HG03025 (cell line): ENCODE data around the gene RBMS3.

Source experiments
- ATAC-seq: cut with Tn5 transposase; IDR thresholded peaks from one replicate; pipeline ENCODE4 v1.9.1; 2021; ENCODE audit warnings: mild to moderate bottlenecking, moderate library complexity; ENCODE audit not compliant: unreplicated experiment, low FRiP score

Gene RBMS3

DNA sequence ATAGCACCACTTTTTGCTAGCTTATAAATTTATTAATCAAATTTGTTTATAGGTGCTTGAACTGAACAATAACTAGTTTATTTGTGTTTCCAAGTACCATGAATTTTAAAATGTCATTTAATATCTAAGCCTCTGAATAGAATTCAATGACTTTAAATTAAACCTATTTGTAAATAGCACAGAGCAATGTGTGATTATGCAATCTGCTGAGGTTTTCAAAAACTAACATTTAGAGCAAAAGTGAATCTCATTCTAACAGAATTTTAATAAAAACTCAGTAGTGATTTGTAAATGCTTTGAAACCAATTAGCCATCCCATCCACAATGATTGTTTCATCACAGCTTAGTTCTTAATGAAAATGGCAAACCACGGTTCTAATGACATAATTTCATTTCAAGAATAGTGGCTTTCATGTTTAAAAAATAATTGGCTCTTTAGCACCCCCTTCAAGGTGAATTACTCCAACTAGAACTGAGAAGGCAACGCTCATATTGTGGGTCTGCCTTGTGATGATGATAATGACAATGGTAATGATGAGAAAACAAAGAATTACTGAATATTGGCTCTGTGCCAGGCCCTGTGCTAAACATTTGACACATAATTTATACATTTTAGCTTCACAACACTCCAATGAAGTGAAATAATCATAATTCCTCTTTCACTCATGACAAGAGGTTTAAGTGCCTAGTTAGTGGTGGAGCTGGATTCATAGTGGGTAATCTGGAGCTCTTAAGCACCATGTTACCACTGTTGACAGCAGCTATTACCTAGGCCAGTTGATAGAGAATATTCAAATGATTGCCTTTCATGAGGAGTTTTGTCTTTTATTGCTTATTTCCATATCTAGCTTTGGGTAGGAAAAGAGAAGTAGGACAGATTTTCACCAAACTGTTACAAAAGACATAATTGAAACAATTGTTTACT, 145.7 kb downstream of the RBMS3 start:
- no peak for ATAC-seq

DNA sequence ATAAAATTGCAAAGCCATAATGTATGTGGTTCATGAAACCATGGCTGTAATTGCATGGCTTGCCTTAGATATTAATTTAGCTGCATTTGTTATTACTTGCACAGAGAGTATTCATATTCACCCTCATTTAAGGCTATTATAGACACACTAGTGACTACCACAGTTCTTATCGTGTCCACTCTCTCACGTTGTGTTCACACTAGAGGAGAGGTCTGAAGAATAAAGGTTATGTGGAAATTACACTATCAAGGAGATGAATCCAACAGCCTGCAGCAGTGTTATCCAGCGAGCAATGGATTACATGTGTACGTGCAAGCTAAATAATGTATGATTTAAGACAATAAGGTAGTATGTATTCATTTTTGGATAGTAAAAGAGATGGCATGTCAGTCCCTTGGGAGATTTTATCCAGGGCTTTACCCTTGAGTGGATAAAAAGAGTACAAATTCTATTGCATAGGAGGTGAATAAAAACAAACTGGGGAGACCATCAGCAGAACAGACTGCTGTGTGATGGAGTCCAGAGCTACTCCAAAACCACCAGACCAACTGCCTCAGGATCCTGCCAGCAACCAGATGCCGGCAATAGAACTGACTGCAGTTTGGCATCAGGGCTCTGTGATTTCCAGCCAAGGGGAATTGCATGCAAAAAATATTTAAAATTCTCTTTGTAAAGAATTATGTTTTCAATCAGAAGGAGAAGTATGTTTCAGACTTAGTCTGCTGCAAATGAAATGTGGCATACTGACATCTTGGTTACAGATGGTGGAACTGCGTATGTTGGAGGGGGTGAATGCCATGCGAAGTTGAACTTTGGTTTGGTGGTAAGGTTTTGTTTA, 146.6 kb downstream of the RBMS3 start:
- ATAC-seq, result no peak

DNA sequence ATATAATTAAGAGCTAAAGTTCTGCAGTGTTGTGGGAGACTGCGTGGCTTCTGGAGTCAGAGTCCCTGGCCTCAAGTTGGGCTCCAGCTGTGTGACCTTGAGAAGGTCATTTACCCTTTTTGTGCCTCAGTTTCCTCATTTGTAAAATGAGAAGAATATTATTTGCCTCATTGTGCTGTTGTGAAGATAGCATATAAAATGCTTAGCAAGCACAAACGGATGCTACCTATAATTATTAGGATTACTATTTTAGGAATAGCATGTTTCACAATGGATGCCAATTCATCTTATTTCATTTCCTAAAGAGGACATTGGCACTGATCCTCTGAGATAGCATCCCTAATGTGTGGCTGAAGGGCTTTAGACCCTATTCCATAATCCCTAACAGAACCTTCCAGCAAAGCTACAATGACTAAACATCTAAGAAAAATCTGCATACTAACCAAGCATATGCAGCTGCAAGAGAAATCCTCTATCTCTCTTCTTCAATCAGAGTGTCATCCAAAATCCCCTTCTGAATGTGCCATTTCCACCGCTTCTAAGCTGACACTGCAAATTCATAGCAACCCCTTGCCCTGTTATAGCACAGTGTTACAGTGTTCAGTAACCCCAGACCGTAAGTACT, 148.3 kb downstream of the RBMS3 start:
- ATAC-seq, result no peak

GRCh38 chr3:29430558-29430971, 149.7 kb downstream of the RBMS3 start:
- ATAC-seq, result no peak

- ATAC-seq, result no peak
Observed at GRCh38 chr3:29436612-29437323, 155.9 kb downstream of the RBMS3 start.

GRCh38 chr3:29438580-29438979, 157.7 kb downstream of the RBMS3 start:
- no peak for ATAC-seq

GRCh38 chr3:29440413-29441305, 159.8 kb downstream of the RBMS3 start:
- no peak for ATAC-seq

DNA sequence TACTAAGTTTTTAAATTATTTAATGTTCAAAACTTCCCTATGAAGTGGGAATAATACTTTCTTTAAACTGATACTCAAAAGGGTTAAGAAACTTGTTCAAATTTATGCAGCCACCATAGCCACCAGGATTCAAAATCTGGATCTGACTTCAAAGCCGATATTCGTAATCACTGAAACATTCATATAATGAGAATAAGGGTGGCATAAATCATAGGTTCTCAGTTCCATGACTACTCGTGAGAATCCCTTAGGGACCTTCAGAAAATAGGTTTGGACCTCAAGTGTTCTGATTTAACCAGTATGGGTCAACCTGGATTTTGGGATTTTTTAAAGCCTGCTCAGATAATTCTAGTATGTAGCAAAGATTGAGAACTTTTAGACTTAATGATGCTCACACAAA, 160.6 kb downstream of the RBMS3 start:
- ATAC-seq, result no peak

GRCh38 chr3:29447946-29448627, 167.2 kb downstream of the RBMS3 start:
- no peak for ATAC-seq

- ATAC-seq, result no peak
Observed at GRCh38 chr3:29451920-29452319, 171.0 kb downstream of the RBMS3 start.

DNA sequence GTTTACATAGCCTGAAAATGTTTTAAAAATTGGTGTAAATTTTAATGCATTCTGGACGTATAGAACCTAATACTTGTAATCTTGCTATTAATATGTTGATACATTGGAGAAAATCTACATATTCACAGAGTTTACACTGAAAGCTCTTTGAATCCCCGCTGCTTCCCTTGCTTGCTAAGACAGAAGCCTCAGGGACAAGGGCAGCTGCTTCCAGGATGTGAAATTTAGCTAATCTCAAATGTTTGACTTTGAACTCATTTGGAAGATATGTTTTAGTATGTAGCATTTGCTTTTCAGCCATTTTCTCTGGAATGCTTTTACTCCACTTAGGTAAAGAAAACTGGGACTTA, 172.0 kb downstream of the RBMS3 start:
- no peak for ATAC-seq

DNA sequence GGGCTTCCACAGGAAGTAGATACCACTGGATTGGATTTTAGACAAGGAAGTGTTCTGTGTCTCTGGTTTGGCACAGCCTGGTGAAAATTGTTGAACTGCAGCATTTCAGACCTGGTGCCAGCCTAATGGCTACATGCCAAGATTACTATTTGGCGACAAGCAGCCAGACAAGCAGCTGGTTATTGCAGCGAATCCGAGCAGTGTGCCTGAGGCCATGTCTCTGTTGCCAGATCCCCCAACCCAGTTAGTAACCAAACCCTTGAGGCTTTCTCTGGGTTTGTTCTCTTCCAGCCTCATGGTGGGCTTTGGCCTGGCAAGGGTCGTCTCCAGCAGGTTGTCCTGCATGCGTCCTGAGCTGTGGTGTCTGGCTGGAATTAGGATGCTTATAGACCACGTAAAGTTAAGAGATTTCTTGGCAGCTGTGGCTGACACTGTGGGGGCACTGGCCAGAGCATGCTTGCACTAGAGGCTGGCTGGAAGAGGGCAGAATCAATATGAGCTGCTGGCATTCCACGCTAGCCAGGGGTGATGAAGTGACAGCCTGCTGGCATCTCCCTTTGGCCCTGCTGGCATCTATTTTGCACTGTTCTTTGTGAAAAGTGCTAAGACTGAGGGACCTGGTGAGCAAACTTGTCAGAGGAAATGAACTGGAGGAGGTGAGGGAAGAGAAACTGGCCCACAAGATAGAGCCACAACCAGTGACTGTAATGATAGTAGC, 172.6 kb downstream of the RBMS3 start:
- ATAC-seq, result no peak

DNA sequence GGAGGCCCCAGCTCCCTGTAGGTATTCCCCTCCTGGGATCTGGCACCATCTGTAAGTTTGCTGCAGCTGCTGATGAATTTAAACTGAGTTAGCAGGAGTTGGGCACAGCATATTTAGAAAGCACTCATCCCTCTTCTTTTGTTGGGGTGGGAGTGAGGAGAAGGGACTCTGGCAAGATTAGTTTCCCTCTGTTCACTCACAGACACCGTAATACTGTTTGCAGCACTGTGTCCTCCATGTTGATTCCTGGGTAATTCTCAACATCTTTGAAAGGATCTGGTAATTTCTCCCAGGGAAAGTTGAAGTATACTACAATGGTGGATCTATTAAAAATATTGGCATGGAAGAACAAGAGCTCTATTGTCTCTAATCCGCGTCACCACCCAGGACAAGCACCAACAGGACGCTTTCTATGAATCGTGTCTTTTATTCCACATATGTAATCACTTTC, 173.3 kb downstream of the RBMS3 start:
- ATAC-seq, result no peak

DNA sequence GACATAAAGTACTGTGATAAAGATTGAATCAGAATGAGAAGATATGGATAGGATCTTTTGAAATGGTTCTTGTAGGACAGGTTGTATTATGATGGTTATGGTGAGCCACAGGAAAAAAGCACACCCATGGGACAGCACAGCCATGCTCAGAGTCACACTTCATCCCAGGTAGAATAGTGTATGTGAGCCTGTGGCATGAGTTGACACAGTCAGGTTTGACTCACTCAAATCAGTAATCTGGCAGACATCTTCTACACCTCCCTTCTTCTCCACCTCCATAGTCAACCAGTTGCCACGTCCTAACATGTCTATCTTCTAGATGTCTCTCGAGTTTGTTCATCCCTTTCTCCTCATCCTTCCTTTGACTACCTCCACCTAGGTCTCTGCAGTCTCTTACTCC, 176.0 kb downstream of the RBMS3 start:
- ATAC-seq, result no peak

- ATAC-seq, result no peak
Observed at GRCh38 chr3:29463304-29463703, 182.4 kb downstream of the RBMS3 start.

- no peak for ATAC-seq
Observed at GRCh38 chr3:29465836-29466235, 185.0 kb downstream of the RBMS3 start.

GRCh38 chr3:29466442-29466841, 185.6 kb downstream of the RBMS3 start:
- ATAC-seq, result no peak

GRCh38 chr3:29468187-29468586, 187.3 kb downstream of the RBMS3 start:
- ATAC-seq, result no peak
